ENCODE data around the gene JARID2. TPM values are rescaled to one million over a fixed set of nuclear protein-coding genes. Genes with fewer than 3 reads are reported as not detected.

The JARID2 gene
- polyA plus RNA-seq, 1 experiment: 6.1 TPM

DNA sequence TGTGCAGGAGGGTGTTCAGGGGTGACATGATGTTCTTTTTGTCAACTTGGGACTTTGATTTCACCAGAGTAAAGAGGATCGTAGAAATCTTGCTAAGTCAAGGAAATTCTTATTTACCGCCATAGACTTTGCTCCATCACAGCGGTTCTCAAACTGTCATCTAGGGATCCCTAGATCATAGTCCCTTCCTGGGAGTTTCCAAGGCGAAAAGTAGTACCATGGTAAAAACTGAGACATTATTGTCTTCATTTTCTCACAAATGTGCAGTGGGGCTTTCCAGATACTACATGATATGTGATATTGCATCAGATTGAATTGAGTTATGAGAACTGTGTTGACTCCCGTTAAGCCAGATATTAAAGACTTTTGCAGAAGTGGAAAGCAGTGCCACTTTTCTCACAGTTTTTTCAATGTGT lies 79.7 kb downstream of the JARID2 start:
- TF ChIP-seq, protein P1, sequence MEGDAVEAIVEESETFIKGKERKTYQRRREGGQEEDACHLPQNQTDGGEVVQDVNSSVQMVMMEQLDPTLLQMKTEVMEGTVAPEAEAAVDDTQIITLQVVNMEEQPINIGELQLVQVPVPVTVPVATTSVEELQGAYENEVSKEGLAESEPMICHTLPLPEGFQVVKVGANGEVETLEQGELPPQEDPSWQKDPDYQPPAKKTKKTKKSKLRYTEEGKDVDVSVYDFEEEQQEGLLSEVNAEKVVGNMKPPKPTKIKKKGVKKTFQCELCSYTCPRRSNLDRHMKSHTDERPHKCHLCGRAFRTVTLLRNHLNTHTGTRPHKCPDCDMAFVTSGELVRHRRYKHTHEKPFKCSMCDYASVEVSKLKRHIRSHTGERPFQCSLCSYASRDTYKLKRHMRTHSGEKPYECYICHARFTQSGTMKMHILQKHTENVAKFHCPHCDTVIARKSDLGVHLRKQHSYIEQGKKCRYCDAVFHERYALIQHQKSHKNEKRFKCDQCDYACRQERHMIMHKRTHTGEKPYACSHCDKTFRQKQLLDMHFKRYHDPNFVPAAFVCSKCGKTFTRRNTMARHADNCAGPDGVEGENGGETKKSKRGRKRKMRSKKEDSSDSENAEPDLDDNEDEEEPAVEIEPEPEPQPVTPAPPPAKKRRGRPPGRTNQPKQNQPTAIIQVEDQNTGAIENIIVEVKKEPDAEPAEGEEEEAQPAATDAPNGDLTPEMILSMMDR (IDR thresholded peaks at IDR 0.05; ENCODE audit: insufficient read depth, low read depth, low read length): no peak
- POLR2A ChIA-PET: no interaction called here
- CTCF ChIA-PET: no interaction called here

DNA sequence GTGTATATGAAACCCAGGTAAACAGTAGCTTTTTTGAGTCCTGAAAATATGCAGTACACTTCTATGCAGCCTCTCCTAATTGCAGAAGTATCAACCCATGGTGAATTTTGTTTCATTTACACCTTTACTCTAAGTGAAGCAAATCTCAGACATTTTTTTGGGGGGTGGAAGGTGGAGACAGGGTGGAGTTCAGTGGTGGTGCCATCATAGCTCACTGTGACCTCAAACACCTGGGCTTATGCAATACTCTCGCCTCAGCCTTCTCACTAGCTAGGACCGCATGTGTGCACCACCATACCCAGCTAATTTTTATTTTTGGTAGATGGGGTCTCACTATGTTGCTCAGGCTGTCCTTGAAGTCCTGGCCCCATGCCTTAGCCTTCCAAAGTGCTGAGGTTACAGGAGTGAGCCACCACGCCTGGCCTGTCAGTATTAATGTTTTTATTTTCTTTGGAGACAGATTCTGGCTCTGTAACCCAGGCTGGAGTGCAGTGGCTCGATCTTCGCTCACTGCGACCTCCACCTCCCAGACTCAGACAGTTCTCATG lies 80.3 kb downstream of the JARID2 start:
- Histone ChIP-seq H3K36me3 (ENCODE audit: control insufficient read depth, insufficient read depth, low read length) (no peaks in the 10 kb centered on the region), H3K4me3 (ENCODE audit: low read depth, low read length) (no peak overlapping the region), H3K27me3 (ENCODE audit: control insufficient read depth, insufficient read depth, low read length) (no peaks in the 10 kb centered on the region)
- TF ChIP-seq, protein P1 (IDR thresholded peaks at IDR 0.05; ENCODE audit: insufficient read depth, low read depth, low read length): no peak
- DNase-seq (ENCODE audit: low read depth): no peak
- ChIA-PET POLR2A (no interaction called here), CTCF (no interaction called here)

More for the DNA sequence above, 79.7 kb downstream of the JARID2 start:
- Histone ChIP-seq H3K4me3 (ENCODE audit: low read depth, low read length) (no peak overlapping the region), H3K27me3 (ENCODE audit: control insufficient read depth, insufficient read depth, low read length) (no peaks in the 10 kb centered on the region), H3K36me3 (ENCODE audit: control insufficient read depth, insufficient read depth, low read length) (no peaks in the 10 kb centered on the region)
- DNase-seq (ENCODE audit: low read depth): no peak

DNA sequence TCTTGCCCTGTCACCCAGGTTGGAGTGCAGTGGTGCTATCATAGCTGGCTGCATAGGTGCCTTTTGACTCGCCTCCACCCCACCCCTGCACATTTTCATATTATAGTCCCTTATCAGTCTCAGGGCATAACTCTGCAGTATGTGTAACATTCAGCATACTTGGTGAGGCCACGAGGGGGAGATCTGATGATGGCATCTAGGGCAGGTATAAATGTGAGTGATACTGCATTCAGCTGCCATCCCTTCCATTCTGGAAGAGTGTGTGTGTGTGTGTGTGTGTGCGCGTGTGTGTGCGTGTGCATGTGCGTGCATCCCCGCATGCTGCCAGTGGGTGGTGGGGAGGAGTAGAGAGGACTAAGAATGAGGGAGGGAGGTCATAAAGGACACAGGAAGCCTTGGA lies 81.4 kb downstream of the JARID2 start:
- no peaks in the 10 kb centered on the region for H3K27me3 ChIP-seq (ENCODE audit: control insufficient read depth, insufficient read depth, low read length)
- H3K4me3 ChIP-seq (ENCODE audit: low read depth, low read length): no peak overlapping the region
- ChIA-PET POLR2A (no interaction called here), CTCF (no interaction called here)
- TF ChIP-seq, protein P1 (IDR thresholded peaks at IDR 0.05; ENCODE audit: insufficient read depth, low read depth, low read length): no peak
- no peaks in the 10 kb centered on the region for H3K36me3 ChIP-seq (ENCODE audit: control insufficient read depth, insufficient read depth, low read length)
- no peak for DNase-seq (ENCODE audit: low read depth)

DNA sequence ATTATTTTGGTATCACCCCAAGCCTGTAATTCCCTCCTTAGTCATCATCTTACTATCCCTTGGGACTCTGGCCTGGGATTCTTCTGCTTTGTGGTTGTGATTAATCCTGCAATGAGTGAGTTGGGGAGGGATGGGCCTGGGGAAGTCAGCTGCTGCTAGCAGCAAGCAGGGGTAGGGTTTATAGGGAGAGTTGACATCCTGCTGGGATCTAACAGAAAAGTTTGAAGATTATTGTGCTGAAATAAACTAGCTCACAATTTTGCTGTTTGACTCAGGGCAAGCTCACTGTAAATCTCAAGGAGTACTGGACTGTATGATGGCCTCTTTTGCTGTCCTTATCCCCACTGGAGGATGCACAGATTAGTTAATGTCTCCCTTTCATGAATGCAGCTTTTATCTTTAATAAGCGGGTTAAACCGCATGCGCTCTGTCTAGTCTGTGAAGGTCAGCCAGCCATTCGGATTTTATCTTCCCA lies 83.4 kb downstream of the JARID2 start:
- Histone ChIP-seq H3K36me3 (ENCODE audit: control insufficient read depth, insufficient read depth, low read length) (no peaks in the 10 kb centered on the region), H3K27me3 (ENCODE audit: control insufficient read depth, insufficient read depth, low read length) (no peaks in the 10 kb centered on the region), H3K4me3 (ENCODE audit: low read depth, low read length) (no peak overlapping the region)
- DNase-seq (ENCODE audit: low read depth): peak; percentile 78
- ChIA-PET POLR2A (no interaction called here), CTCF (interaction anchor here (1.0 kb wide), 1 partner anchor 1200 kb away, joined by 3 read pairs; no protein-coding TSS in a partner anchor)
- TF ChIP-seq, protein P1 (IDR thresholded peaks at IDR 0.05; ENCODE audit: insufficient read depth, low read depth, low read length): no peak

DNA sequence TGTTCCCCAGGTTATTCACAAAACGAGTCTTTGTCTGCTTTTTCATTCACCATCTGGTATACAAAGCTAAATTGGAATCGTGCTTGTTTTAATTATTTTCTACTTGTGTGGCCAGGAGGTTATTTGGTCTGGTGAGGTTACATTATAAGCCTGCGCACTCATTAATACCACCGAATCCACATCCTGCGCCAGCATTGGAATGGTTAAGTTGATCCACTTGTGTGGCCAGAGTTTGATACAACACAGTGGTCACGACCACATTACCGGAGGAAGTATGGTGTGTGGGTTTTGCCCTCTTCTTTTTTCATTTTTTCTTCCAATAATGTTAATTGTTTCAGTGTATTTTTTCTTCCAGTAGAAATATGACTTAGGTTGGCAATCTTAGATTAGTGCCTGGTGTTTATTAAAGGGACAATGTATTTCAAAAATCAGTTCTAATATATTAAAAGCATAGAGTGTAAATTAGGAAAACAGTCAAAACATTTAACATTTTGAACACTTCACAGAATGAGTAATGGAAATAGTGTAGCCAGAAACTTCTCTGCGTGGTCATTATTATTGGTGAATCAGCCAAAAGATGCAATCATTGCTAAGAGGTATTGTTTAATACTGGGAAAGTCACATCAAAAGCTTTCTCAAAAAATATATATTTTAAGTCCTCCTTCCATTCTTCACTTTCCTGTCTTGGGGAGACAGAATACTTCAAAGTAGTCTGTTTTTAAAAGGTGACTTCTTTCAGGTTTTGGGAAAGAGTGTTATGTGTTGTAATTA lies 84.5 kb downstream of the JARID2 start:
- Histone ChIP-seq H3K36me3 (ENCODE audit: control insufficient read depth, insufficient read depth, low read length) (no peaks in the 10 kb centered on the region), H3K27me3 (ENCODE audit: control insufficient read depth, insufficient read depth, low read length) (no peaks in the 10 kb centered on the region), H3K4me3 (ENCODE audit: low read depth, low read length) (no peak overlapping the region)
- POLR2A ChIA-PET: no interaction called here
- no peak for DNase-seq (ENCODE audit: low read depth)
- CTCF ChIA-PET: no interaction called here
- TF ChIP-seq, protein P1 (IDR thresholded peaks at IDR 0.05; ENCODE audit: insufficient read depth, low read depth, low read length): no peak
